RWPE2 (cell line): Measurements from ENCODE around the gene CRLF1.

Experiments used
- ATAC-seq: fragments of 200-7000 bp; cut with Tn5 transposase; 3 replicates; pipeline ENCODE4 v1.9.1; 2021; ENCODE audit warnings: low read depth
- DNase-seq: peaks from one replicate; pipeline ENCODE4 v3.0.0-alpha.2; 2020; ENCODE audit warnings: low spot score
- H3K27ac ChIP-seq: fragments of 450-650 bp; 2 replicates; pipeline ENCODE4 v1.5.1; 2017; ENCODE audit warnings: mild to moderate bottlenecking; ENCODE audit not compliant: poor library complexity, severe bottlenecking
- H3K27me3 ChIP-seq: fragments of 250-450 bp; sonication (Bioruptor Pico); 2 replicates; pipeline ENCODE4 v1.5.1; 2021; ENCODE audit warnings: mild to moderate bottlenecking, moderate library complexity; ENCODE audit not compliant: insufficient read depth, poor library complexity, severe bottlenecking
- H3K36me3 ChIP-seq: fragments of 250-450 bp; sonication (Bioruptor Pico); 2 replicates; pipeline ENCODE4 v1.5.1; 2020; ENCODE audit warnings: low read depth, mild to moderate bottlenecking, moderate library complexity
- H3K4me1 ChIP-seq: fragments of 250-450 bp; sonication (Bioruptor Pico); 2 replicates; pipeline ENCODE4 v1.5.1; 2021; ENCODE audit warnings: mild to moderate bottlenecking, moderate library complexity; ENCODE audit not compliant: insufficient read depth, poor library complexity, severe bottlenecking
- H3K4me3 ChIP-seq: fragments of 250-450 bp; sonication (Bioruptor Pico); 2 replicates; pipeline ENCODE4 v1.5.1; 2021; ENCODE audit warnings: mild to moderate bottlenecking, moderate library complexity; ENCODE audit not compliant: severe bottlenecking
- H3K9me3 ChIP-seq: fragments of 250-450 bp; sonication (Bioruptor Pico); 2 replicates; pipeline ENCODE4 v1.5.1; 2021; ENCODE audit warnings: mild to moderate bottlenecking, moderate library complexity; ENCODE audit not compliant: severe bottlenecking
- TF ChIP-seq, protein P1 (sequence below): fragments of 450-650 bp; IDR thresholded peaks from one replicate; pipeline ENCODE4 v1.5.1; 2017; ENCODE audit warnings: mild to moderate bottlenecking, moderate library complexity; ENCODE audit not compliant: poor library complexity, severe bottlenecking

Gene CRLF1

DNA sequence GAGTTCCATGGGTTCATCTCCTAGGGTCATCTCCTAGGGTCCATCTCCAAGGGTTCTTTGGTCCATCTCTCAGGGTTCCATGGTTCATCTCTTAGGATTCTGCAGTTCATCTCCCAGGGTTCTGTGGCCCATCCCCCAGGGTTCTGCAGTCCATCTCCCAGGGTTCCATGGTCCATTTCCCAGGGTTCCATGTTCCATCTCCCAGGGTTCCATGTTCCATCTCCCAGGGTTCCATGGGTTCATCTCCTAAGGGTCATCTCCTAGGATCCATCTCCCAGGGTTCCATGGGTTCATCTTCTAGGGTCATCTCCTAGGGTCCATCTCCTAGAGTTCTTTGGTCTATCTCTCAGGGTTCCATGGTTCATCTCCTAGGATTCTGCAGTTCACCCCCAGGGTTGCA, 11.0 kb upstream of the CRLF1 start:
- Histone ChIP-seq H3K4me1 (no peaks in the 10 kb centered on the region), H3K27ac (no peak overlapping the region), H3K9me3 (no peaks in the 10 kb centered on the region), H3K4me3 (no peak overlapping the region), H3K27me3 (peaks cover 25% of the 10 kb centered on the region), H3K36me3 (no peaks in the 10 kb centered on the region)
- DNase-seq (no peak), ATAC-seq (no peak)
- TF ChIP-seq, protein P1, sequence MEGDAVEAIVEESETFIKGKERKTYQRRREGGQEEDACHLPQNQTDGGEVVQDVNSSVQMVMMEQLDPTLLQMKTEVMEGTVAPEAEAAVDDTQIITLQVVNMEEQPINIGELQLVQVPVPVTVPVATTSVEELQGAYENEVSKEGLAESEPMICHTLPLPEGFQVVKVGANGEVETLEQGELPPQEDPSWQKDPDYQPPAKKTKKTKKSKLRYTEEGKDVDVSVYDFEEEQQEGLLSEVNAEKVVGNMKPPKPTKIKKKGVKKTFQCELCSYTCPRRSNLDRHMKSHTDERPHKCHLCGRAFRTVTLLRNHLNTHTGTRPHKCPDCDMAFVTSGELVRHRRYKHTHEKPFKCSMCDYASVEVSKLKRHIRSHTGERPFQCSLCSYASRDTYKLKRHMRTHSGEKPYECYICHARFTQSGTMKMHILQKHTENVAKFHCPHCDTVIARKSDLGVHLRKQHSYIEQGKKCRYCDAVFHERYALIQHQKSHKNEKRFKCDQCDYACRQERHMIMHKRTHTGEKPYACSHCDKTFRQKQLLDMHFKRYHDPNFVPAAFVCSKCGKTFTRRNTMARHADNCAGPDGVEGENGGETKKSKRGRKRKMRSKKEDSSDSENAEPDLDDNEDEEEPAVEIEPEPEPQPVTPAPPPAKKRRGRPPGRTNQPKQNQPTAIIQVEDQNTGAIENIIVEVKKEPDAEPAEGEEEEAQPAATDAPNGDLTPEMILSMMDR: no peak

DNA sequence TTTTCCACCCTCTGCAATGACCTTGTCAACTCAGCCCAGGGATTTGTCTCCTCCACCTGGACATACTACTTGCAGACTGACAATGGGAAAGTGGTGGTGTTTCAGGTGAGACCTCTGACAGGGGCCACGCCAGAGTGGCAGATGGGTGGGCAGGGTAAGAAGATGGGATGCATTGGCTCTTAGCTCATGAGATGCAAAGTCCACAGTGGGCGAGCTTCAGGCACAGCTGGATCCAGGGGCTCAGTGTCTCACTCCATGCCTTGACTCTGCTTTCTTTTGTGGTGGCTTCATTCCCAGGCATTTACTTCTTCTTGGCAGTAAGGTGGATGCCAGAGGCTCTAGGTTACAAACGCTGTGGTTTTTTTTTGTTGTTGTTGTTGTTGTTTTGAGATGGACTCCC, 9.4 kb upstream of the CRLF1 start:
- TF ChIP-seq, protein P1: no peak
- ATAC-seq (no peak), DNase-seq (no peak)
- Histone ChIP-seq H3K9me3 (no peaks in the 10 kb centered on the region), H3K27ac (no peak overlapping the region), H3K27me3 (peaks cover 39% of the 10 kb centered on the region), H3K36me3 (no peaks in the 10 kb centered on the region), H3K4me3 (no peak overlapping the region), H3K4me1 (no peaks in the 10 kb centered on the region)

DNA sequence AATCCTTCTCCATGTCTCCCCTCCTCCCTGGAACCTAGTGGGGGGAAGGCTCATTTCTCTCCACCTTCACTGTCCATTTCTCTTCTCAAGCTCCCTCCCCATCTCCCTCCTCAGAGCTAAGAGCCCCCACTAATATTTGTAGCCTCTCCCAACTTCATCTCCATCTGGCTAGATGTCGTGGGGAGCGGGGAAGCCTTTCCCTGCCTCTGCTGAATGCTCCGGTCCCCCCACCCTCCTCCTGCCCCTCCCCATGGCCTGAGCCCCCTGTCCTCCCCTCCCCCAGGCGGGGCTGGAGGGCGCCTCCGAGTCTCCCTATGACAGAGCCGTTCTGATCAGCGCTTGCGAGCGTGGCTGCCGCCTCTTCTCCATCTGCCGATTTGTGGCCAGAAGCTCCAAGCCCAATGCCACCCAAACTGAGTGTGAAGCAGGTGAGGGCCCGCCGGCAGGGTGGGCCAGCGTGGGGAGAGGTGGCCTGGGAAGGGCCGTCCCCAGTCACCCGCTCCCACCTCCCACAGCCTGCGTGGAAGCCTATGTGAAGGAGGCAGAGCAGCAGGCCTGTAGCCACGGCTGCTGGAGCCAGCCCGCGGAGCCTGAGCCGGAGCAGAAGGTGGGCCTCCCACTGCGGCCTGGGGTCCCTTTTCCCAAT, 7.1 kb upstream of the CRLF1 start:
- no peaks in the 10 kb centered on the region for H3K36me3 ChIP-seq
- no peaks in the 10 kb centered on the region for H3K9me3 ChIP-seq
- H3K27ac ChIP-seq: no peak overlapping the region
- H3K27me3 ChIP-seq: peaks cover 62% of the 10 kb centered on the region
- no peak overlapping the region for H3K4me3 ChIP-seq
- H3K4me1 ChIP-seq: no peaks in the 10 kb centered on the region
- ATAC-seq (no peak), DNase-seq (peak; percentile 48)
- TF ChIP-seq, protein P1: no peak

DNA sequence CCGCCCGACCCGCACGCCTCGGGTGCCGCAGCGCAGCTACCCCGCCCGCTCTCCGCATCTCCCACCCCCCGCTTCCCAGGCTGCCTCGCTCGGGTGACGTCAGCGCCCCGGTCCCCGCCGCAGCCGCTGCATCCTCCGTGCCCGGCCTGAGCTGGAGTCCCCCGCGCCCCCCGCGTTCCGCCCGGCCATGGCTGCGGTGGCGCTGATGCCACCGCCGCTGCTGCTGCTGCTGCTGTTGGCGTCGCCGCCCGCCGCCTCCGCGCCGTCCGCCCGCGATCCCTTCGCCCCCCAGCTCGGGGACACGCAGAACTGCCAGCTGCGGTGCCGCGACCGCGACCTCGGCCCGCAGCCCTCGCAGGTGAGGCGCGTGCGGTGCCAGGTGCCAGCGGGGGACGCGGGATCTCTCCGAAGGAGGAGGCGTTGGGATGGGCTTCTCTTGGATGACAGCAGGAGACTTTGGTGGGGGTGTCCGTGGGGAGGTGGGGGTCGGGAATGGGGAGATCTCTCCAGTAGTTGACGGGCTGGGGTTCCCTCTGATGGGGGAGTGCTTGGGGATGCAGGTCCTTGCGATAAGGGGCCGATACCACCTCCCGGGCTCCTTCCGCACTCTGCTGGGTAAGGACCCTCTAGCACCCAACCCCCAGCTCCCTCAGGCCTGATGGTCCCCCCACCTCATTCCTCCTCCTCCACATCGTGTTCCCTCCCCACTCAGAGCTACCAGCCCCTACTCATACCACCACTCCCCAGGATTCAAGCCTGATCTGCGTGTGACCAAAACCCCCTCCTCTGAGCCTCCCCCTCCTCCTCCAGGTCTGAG, 6.4 kb upstream of the CRLF1 start, which contains the start of gene TMEM59L:
TSS of gene TMEM59L (plus strand) at position 99 of the 817 bp plus-strand sequence. CDS start at position 188, 89 bp downstream.
- TF ChIP-seq, protein P1: no peak
- no peak for DNase-seq
- no peak for ATAC-seq
- no peaks in the 10 kb centered on the region for H3K36me3 ChIP-seq
- peaks cover 70% of the 10 kb centered on the region for H3K27me3 ChIP-seq
- H3K27ac ChIP-seq: no peak within 1 kb of the TSS
- H3K4me1 ChIP-seq: peaks cover under 1% of the 10 kb centered on the region
- peak within 1 kb of the TSS; percentile 17 for H3K4me3 ChIP-seq
- no peaks in the 10 kb centered on the region for H3K9me3 ChIP-seq
